ENCODE data around the gene KRTAP13-3. TPM values are rescaled to one million over a fixed set of nuclear protein-coding genes. Genes with fewer than 3 reads are reported as not detected.

The KRTAP13-3 gene
- total RNA-seq = not detected in 2 replicates

GRCh38 chr21:30425826-30426225, at the start of gene KRTAP13-3:
TSS of gene KRTAP13-3 (minus strand) at chr21:30425926. CDS start at chr21:30425912, 14 bp downstream.
- intact Hi-C loops (cut with micrococcal nuclease) = no loop called here

- intact Hi-C loops (cut with micrococcal nuclease) = no loop called here
Measured at GRCh38 chr21:30468900-30469714, 43.4 kb upstream of the KRTAP13-3 start.

GRCh38 chr21:30463713-30464112, 38.0 kb upstream of the KRTAP13-3 start:
- intact Hi-C loops (cut with micrococcal nuclease) = no loop called here

- intact Hi-C loops (cut with micrococcal nuclease) = no loop called here
Measured at GRCh38 chr21:30448514-30448913, 22.8 kb upstream of the KRTAP13-3 start.

GRCh38 chr21:30447056-30447455, 21.3 kb upstream of the KRTAP13-3 start:
- intact Hi-C loops (cut with micrococcal nuclease) = no loop called here

GRCh38 chr21:30444204-30444603, 18.5 kb upstream of the KRTAP13-3 start:
- intact Hi-C loops (cut with micrococcal nuclease) = no loop called here

- intact Hi-C loops (cut with micrococcal nuclease) = no loop called here
Measured at GRCh38 chr21:30443226-30443625, 17.5 kb upstream of the KRTAP13-3 start.

- intact Hi-C loops (cut with micrococcal nuclease) = no loop called here
Measured at GRCh38 chr21:30439975-30440374, 14.2 kb upstream of the KRTAP13-3 start, which contains the start of gene KRTAP15-1. TSS of gene KRTAP15-1 (plus strand) at chr21:30440275. CDS start at chr21:30440328, 53 bp downstream.

- intact Hi-C loops (cut with micrococcal nuclease) = no loop called here
Measured at GRCh38 chr21:30437010-30437565, 11.4 kb upstream of the KRTAP13-3 start.

GRCh38 chr21:30434033-30434631, 8.4 kb upstream of the KRTAP13-3 start:
- intact Hi-C loops (cut with micrococcal nuclease) = no loop called here

- intact Hi-C loops (cut with micrococcal nuclease) = no loop called here
Measured at GRCh38 chr21:30430170-30430655, 4.5 kb upstream of the KRTAP13-3 start, which contains the start of gene KRTAP13-4. TSS of gene KRTAP13-4 (plus strand) at chr21:30430220. CDS start at chr21:30430276, 56 bp downstream.

GRCh38 chr21:30426731-30427130, 1.0 kb upstream of the KRTAP13-3 start:
- intact Hi-C loops (cut with micrococcal nuclease) = no loop called here

GRCh38 chr21:30415993-30416392, 9.7 kb downstream of the KRTAP13-3 start:
- intact Hi-C loops (cut with micrococcal nuclease) = no loop called here

- intact Hi-C loops (cut with micrococcal nuclease) = no loop called here
Measured at GRCh38 chr21:30408782-30409494, 16.8 kb downstream of the KRTAP13-3 start.

GRCh38 chr21:30395731-30396130, 30.0 kb downstream of the KRTAP13-3 start, which contains the start of gene KRTAP13-1:
TSS of gene KRTAP13-1 (plus strand) at chr21:30396031. CDS start at chr21:30396087, 56 bp downstream.
- intact Hi-C loops (cut with micrococcal nuclease) = no loop called here

GRCh38 chr21:30391492-30392025, 34.2 kb downstream of the KRTAP13-3 start:
- intact Hi-C loops (cut with micrococcal nuclease) = no loop called here

GRCh38 chr21:30382201-30382600, 43.5 kb downstream of the KRTAP13-3 start:
- intact Hi-C loops (cut with micrococcal nuclease) = no loop called here

Measured in T-helper 2 cell treated with Interferon-gamma antibody and Interleukin-4, amounts not matched to agents 100 ng/mL and 5 ng/mL, for 36 hours (primary cell).